Large intestine (tissue), 3 donors: ENCODE results near the gene GRIN2A. TPM values are rescaled to one million over a fixed set of nuclear protein-coding genes. Genes with fewer than 3 reads are reported as not detected.

Source experiments
- DNase-seq, 2 donors: peaks; one replicate each; pipeline versions ENCODE4 v3.0.0 to v3.0.0-alpha.2; 2013
- H3K27ac ChIP-seq: one replicate; pipeline ENCODE4 v1.5.1; 2013; ENCODE audit warnings: low read length
- H3K27me3 ChIP-seq: 2 replicates; pipeline ENCODE4 v1.6.1; 2013; ENCODE audit warnings: low read length; ENCODE audit not compliant: control insufficient read depth, insufficient read depth
- H3K36me3 ChIP-seq: 2 replicates; pipeline ENCODE4 v1.6.1; 2013; ENCODE audit warnings: low read length; ENCODE audit not compliant: control insufficient read depth, insufficient read depth
- H3K4me1 ChIP-seq: one replicate; pipeline ENCODE4 v1.6.1; 2013; ENCODE audit warnings: low read length; ENCODE audit not compliant: control insufficient read depth, insufficient read depth
- H3K4me3 ChIP-seq: one replicate; pipeline ENCODE4 v1.5.1; 2013; ENCODE audit warnings: low read length
- H3K9me3 ChIP-seq: one replicate; pipeline ENCODE4 v1.6.1; 2013; ENCODE audit warnings: mild to moderate bottlenecking, low read depth, low read length, moderate library complexity; ENCODE audit not compliant: control insufficient read depth
- WGBS: methylation state at CpG from one replicate; pipeline ENCODE4 v1.1.5; 2013; ENCODE audit warnings: low lambda C conversion rate; ENCODE audit not compliant: insufficient coverage; 5-methylcytosine and 5-hydroxymethylcytosine counted together
- polyA plus RNA-seq: library from polyadenylated mRNA; unstranded; fragments of 120-200 nt; gene quantifications from one replicate; pipeline ENCODE4 v1.2.1, GENCODE V29; 2013

GRIN2A gene
- polyA plus RNA-seq, 1 donor = 0.10 TPM

GRCh38 chr16:9757687-9758086, 424.5 kb downstream of the GRIN2A start:
- Histone ChIP-seq H3K27me3 (no peaks in the 10 kb centered on the region), H3K4me1 (no peaks in the 10 kb centered on the region), H3K9me3 (no peaks in the 10 kb centered on the region), H3K4me3 (no peak overlapping the region), H3K27ac (no peak overlapping the region), H3K36me3 (no peaks in the 10 kb centered on the region)
- DNase-seq = no peak
- 86% methylated on average over 2 of the region's 4 CpGs for WGBS

GRCh38 chr16:9756434-9756833, 425.8 kb downstream of the GRIN2A start:
- WGBS = 100% methylated on average over 1 of the region's 4 CpGs
- H3K36me3 ChIP-seq = no peaks in the 10 kb centered on the region
- no peak overlapping the region for H3K4me3 ChIP-seq
- no peak overlapping the region for H3K27ac ChIP-seq
- H3K4me1 ChIP-seq = no peaks in the 10 kb centered on the region
- H3K27me3 ChIP-seq = no peaks in the 10 kb centered on the region
- no peak for DNase-seq
- H3K9me3 ChIP-seq = no peaks in the 10 kb centered on the region

GRCh38 chr16:9755081-9755480, 427.1 kb downstream of the GRIN2A start:
- no peaks in the 10 kb centered on the region for H3K9me3 ChIP-seq
- H3K27me3 ChIP-seq = no peaks in the 10 kb centered on the region
- H3K4me3 ChIP-seq = no peak overlapping the region
- no peak for DNase-seq
- WGBS = 55% methylated on average over 4 of the region's 4 CpGs
- no peak overlapping the region for H3K27ac ChIP-seq
- no peaks in the 10 kb centered on the region for H3K36me3 ChIP-seq
- no peaks in the 10 kb centered on the region for H3K4me1 ChIP-seq

GRCh38 chr16:9741776-9742175, 440.5 kb downstream of the GRIN2A start:
- H3K27me3 ChIP-seq = no peaks in the 10 kb centered on the region

GRCh38 chr16:9739301-9739700, 442.9 kb downstream of the GRIN2A start:
- no peak for DNase-seq
- no peak overlapping the region for H3K27ac ChIP-seq
- H3K9me3 ChIP-seq = no peaks in the 10 kb centered on the region
- no peaks in the 10 kb centered on the region for H3K4me1 ChIP-seq
- WGBS = 40% methylated on average over 1 of the region's 6 CpGs
- H3K27me3 ChIP-seq = no peaks in the 10 kb centered on the region
- H3K36me3 ChIP-seq = no peaks in the 10 kb centered on the region
- no peak overlapping the region for H3K4me3 ChIP-seq

More at GRCh38 chr16:9741776-9742175, 440.5 kb downstream of the GRIN2A start:
- Histone ChIP-seq H3K4me3 (no peak overlapping the region), H3K9me3 (no peaks in the 10 kb centered on the region), H3K36me3 (no peaks in the 10 kb centered on the region), H3K27ac (no peak overlapping the region), H3K4me1 (no peaks in the 10 kb centered on the region)
- DNase-seq = no peak

- 100% methylated on average over 1 of the region's 6 CpGs for WGBS
- H3K27me3 ChIP-seq = no peaks in the 10 kb centered on the region
- H3K4me3 ChIP-seq = no peak overlapping the region
- no peaks in the 10 kb centered on the region for H3K9me3 ChIP-seq
- no peaks in the 10 kb centered on the region for H3K4me1 ChIP-seq
- no peak overlapping the region for H3K27ac ChIP-seq
- DNase-seq = no peak
- no peaks in the 10 kb centered on the region for H3K36me3 ChIP-seq
These were observed 443.5 kb downstream of the GRIN2A start for GRCh38 chr16:9738690-9739089.

- Histone ChIP-seq H3K4me1 (no peaks in the 10 kb centered on the region), H3K27ac (no peak overlapping the region), H3K4me3 (no peak overlapping the region), H3K9me3 (no peaks in the 10 kb centered on the region), H3K36me3 (no peaks in the 10 kb centered on the region), H3K27me3 (no peaks in the 10 kb centered on the region)
- WGBS = 65% methylated on average over 2 of the region's 5 CpGs
- DNase-seq = no peak
These were observed 445.7 kb downstream of the GRIN2A start for GRCh38 chr16:9736547-9736946.

GRCh38 chr16:9723136-9723535, 459.1 kb downstream of the GRIN2A start:
- Histone ChIP-seq H3K27me3 (no peaks in the 10 kb centered on the region), H3K27ac (no peak overlapping the region), H3K36me3 (no peaks in the 10 kb centered on the region), H3K4me1 (no peaks in the 10 kb centered on the region), H3K9me3 (no peaks in the 10 kb centered on the region), H3K4me3 (no peak overlapping the region)
- DNase-seq = no peak

- Histone ChIP-seq H3K4me3 (no peak overlapping the region), H3K27ac (no peak overlapping the region), H3K36me3 (no peaks in the 10 kb centered on the region), H3K27me3 (no peaks in the 10 kb centered on the region), H3K9me3 (no peaks in the 10 kb centered on the region), H3K4me1 (no peaks in the 10 kb centered on the region)
- DNase-seq = no peak
- 67% methylated on average over 1 of the region's 6 CpGs for WGBS
These were observed 468.3 kb downstream of the GRIN2A start for GRCh38 chr16:9713907-9714306.

GRCh38 chr16:9713156-9713555, 469.1 kb downstream of the GRIN2A start:
- Histone ChIP-seq H3K4me1 (no peaks in the 10 kb centered on the region), H3K4me3 (no peak overlapping the region), H3K9me3 (no peaks in the 10 kb centered on the region), H3K36me3 (no peaks in the 10 kb centered on the region), H3K27ac (no peak overlapping the region), H3K27me3 (no peaks in the 10 kb centered on the region)
- no peak for DNase-seq
- no CpG with 5 or more reads among the region's 1 CpG for WGBS

GRCh38 chr16:9708972-9709620, 473.1 kb downstream of the GRIN2A start:
- Histone ChIP-seq H3K9me3 (no peaks in the 10 kb centered on the region), H3K27me3 (no peaks in the 10 kb centered on the region), H3K4me3 (no peak overlapping the region), H3K36me3 (no peaks in the 10 kb centered on the region), H3K4me1 (no peaks in the 10 kb centered on the region), H3K27ac (no peak overlapping the region)
- no CpG with 5 or more reads among the region's 5 CpGs for WGBS
- no peak for DNase-seq
